Astrocyte (in vitro differentiated cells and primary cell): Measurements from ENCODE around the gene ESYT1.

ENCODE experiments used
- EZH2 ChIP-seq: IDR thresholded peaks from 2 replicates; pipeline ENCODE4 v1.6.1; 2012; ENCODE audit warnings: mild to moderate bottlenecking, low read length, inconsistent platforms; ENCODE audit not compliant: insufficient read depth
- TF ChIP-seq, protein P1 (sequence below): IDR thresholded peaks from 2 replicates; pipeline ENCODE4 v1.5.1; 2011; ENCODE audit warnings: low read depth, mild to moderate bottlenecking, inconsistent platforms, low read length, moderate library complexity; ENCODE audit not compliant: insufficient read depth

DNA sequence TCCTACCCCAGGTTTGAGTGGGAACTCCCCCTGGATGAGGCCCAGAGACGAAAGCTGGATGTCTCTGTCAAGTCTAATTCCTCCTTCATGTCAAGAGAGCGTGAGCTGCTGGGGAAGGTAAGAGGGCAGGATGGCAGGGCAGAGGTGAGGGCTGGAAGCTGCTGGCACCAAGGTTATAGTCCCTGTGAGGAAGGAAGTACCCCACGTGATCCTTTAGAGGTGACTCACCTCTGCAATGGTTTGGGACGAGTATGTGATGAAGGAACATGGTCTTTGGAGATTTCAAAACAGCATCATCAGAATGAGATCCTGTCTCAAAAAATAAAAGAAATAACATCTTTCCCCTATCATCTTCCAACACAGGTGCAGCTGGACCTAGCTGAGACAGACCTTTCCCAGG is 15.2 kb downstream of the ESYT1 start:
- TF ChIP-seq, protein P1, sequence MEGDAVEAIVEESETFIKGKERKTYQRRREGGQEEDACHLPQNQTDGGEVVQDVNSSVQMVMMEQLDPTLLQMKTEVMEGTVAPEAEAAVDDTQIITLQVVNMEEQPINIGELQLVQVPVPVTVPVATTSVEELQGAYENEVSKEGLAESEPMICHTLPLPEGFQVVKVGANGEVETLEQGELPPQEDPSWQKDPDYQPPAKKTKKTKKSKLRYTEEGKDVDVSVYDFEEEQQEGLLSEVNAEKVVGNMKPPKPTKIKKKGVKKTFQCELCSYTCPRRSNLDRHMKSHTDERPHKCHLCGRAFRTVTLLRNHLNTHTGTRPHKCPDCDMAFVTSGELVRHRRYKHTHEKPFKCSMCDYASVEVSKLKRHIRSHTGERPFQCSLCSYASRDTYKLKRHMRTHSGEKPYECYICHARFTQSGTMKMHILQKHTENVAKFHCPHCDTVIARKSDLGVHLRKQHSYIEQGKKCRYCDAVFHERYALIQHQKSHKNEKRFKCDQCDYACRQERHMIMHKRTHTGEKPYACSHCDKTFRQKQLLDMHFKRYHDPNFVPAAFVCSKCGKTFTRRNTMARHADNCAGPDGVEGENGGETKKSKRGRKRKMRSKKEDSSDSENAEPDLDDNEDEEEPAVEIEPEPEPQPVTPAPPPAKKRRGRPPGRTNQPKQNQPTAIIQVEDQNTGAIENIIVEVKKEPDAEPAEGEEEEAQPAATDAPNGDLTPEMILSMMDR = no peak
- no peak for TF ChIP-seq EZH2
